Measurements from ENCODE around the gene ACER2. TPM values are rescaled to one million over a fixed set of nuclear protein-coding genes. Genes with fewer than 3 reads are reported as not detected.
"Not testable (repeated sequence)": the region's sequence is repeated elsewhere in the genome, so short reads cannot be mapped to it uniquely, and the experiment has no call there.

The ACER2 gene
- total RNA-seq, 2 experiments from 2014 or later, result 1.5 to 1.6 TPM

GRCh38 chr9:19409401-19410194 is 789 bp downstream of the ACER2 start:
- ChIA-PET CTCF (interaction anchor here (0.6 to 1.6 kb wide), 3 partner anchors 30 to 365 kb away, joined by 3 to 4 read pairs (median 3); no protein-coding TSS in a partner anchor), POLR2A (interaction anchor here (1.2 to 1.3 kb wide), 2 partner anchors 30 to 34 kb away, joined by 3 to 4 read pairs; partner anchors contain the start of gene RPS6)
- H3K4me1 Mint-ChIP-seq, result peaks cover 6% of the 10 kb centered on the region

GRCh38 chr9:19410195-19410503 is 1.3 kb downstream of the ACER2 start:
- Mint-ChIP-seq H3K36me3 (ENCODE audit: low read depth) (no peaks in the 10 kb centered on the region), H3K4me3 (peak overlapping the region; percentile 89), H3K4me1 (peaks cover 6% of the 10 kb centered on the region), H3K9me3 (ENCODE audit: low read depth) (no peaks in the 10 kb centered on the region), H3K27me3 (no peaks in the 10 kb centered on the region), H3K27ac (no peak overlapping the region)
- CTCF ChIA-PET, result interaction anchor here (1.6 kb wide), 1 partner anchor 29 kb away, joined by 4 read pairs; no protein-coding TSS in a partner anchor
- DNase-seq (no peak), ATAC-seq (no peak)
- intact Hi-C loops (cut with DNase I, micrococcal nuclease), result no loop called here
- POLR2A ChIA-PET, result interaction anchor here (1.3 kb wide), 1 partner anchor 31 kb away, joined by 4 read pairs; the partner anchor contains the start of gene RPS6

More at GRCh38 chr9:19409401-19410194, 789 bp downstream of the ACER2 start:
- Mint-ChIP-seq H3K27me3 (no peaks in the 10 kb centered on the region), H3K27ac (peak overlapping the region; percentile 68), H3K36me3 (ENCODE audit: low read depth) (no peaks in the 10 kb centered on the region), H3K9me3 (ENCODE audit: low read depth) (no peaks in the 10 kb centered on the region), H3K4me3 (peak overlapping the region; percentile 89)
- DNase-seq, result peak; percentile 24
- intact Hi-C loops (cut with DNase I, micrococcal nuclease), result no loop called here
- no peak for ATAC-seq

- Mint-ChIP-seq H3K27ac (no peak overlapping the region), H3K36me3 (ENCODE audit: low read depth) (no peaks in the 10 kb centered on the region), H3K4me3 (no peak overlapping the region), H3K4me1 (peaks cover 6% of the 10 kb centered on the region), H3K9me3 (ENCODE audit: low read depth) (no peaks in the 10 kb centered on the region), H3K27me3 (no peaks in the 10 kb centered on the region)
- intact Hi-C loops (cut with DNase I, micrococcal nuclease), result no loop called here
- ATAC-seq (no peak), DNase-seq (no peak)
- CTCF ChIA-PET, result interaction anchor here (0.6 to 1.2 kb wide), 2 partner anchors 40 to 114 kb away, joined by 3 read pairs; no protein-coding TSS in a partner anchor
- POLR2A ChIA-PET, result interaction anchor here (1.3 kb wide), 1 partner anchor 31 kb away, joined by 4 read pairs; the partner anchor contains the start of gene RPS6
These were observed 1.8 kb downstream of the ACER2 start for GRCh38 chr9:19410594-19410993.

- Mint-ChIP-seq H3K36me3 (ENCODE audit: low read depth) (no peaks in the 10 kb centered on the region), H3K4me3 (no peak overlapping the region), H3K27me3 (no peaks in the 10 kb centered on the region), H3K27ac (no peak overlapping the region), H3K9me3 (ENCODE audit: low read depth) (no peaks in the 10 kb centered on the region), H3K4me1 (peaks cover 6% of the 10 kb centered on the region)
- DNase-seq (no peak), ATAC-seq (no peak)
- intact Hi-C loops (cut with DNase I, micrococcal nuclease), result no loop called here
- CTCF ChIA-PET, result interaction anchor here (0.7 to 1.2 kb wide), 3 partner anchors 20 to 115 kb away, joined by 3 to 4 read pairs (median 3); no protein-coding TSS in a partner anchor
- POLR2A ChIA-PET, result interaction anchor here (1.3 kb wide), 1 partner anchor 32 kb away, joined by 4 read pairs; the partner anchor contains the start of gene RPS6
These were observed 2.5 kb downstream of the ACER2 start for GRCh38 chr9:19411316-19411715.

- CTCF ChIA-PET, result interaction anchor here (0.6 to 0.7 kb wide), 2 partner anchors 51 to 315 kb away, joined by 3 read pairs; no protein-coding TSS in a partner anchor
- POLR2A ChIA-PET; intact Hi-C loops (cut with DNase I, micrococcal nuclease): not testable (repeated sequence)
These were observed 4.6 kb downstream of the ACER2 start for GRCh38 chr9:19413456-19413855.

DNA sequence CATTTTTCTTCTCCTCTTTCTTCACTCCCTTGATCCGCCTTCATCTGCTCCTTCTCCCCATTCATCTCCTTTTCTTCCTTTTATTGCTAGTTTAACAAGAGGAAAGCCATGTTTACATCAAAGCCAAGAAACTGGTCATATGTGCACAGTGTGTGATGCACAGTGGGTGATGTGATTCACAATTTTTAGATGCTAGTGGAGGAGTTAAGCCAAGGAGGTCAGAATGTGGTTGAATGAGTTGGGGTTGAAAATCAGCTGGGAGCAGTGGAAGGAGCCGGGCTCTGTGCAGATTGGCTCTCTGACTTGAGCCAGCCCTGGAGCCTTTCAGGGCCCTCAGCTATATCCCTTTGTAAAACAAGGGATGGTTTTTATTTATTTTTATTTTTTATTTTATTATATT is 7.3 kb downstream of the ACER2 start:
- Mint-ChIP-seq H3K27ac (no peak overlapping the region), H3K36me3 (ENCODE audit: low read depth) (peaks cover 8% of the 10 kb centered on the region), H3K4me1 (no peaks in the 10 kb centered on the region), H3K9me3 (ENCODE audit: low read depth) (no peaks in the 10 kb centered on the region), H3K4me3 (no peak overlapping the region), H3K27me3 (no peaks in the 10 kb centered on the region)
- ATAC-seq (no peak), DNase-seq (no peak)
- intact Hi-C loops (cut with DNase I, micrococcal nuclease), result no loop called here
- CTCF ChIA-PET, result interaction anchor here (0.6 kb wide), 1 partner anchor 9 kb away, joined by 3 read pairs; no protein-coding TSS in a partner anchor
- POLR2A ChIA-PET, result no interaction called here

More at GRCh38 chr9:19413456-19413855, 4.6 kb downstream of the ACER2 start:
- not testable (repeated sequence) for ATAC-seq; H3K27ac Mint-ChIP-seq; H3K4me3 Mint-ChIP-seq; H3K27me3 Mint-ChIP-seq; H3K9me3 Mint-ChIP-seq (ENCODE audit: low read depth); H3K4me1 Mint-ChIP-seq; H3K36me3 Mint-ChIP-seq (ENCODE audit: low read depth); DNase-seq

GRCh38 chr9:19420877-19421276 is 12.1 kb downstream of the ACER2 start:
- Mint-ChIP-seq H3K4me3 (no peak overlapping the region), H3K4me1 (no peaks in the 10 kb centered on the region), H3K9me3 (ENCODE audit: low read depth) (no peaks in the 10 kb centered on the region), H3K27ac (no peak overlapping the region), H3K27me3 (no peaks in the 10 kb centered on the region), H3K36me3 (ENCODE audit: low read depth) (peaks cover 9% of the 10 kb centered on the region)
- DNase-seq (no peak), ATAC-seq (no peak)
- ChIA-PET POLR2A (no interaction called here), CTCF (interaction anchor here (0.6 to 1.8 kb wide), 2 partner anchors 36 to 247 kb away, joined by 4 read pairs; no protein-coding TSS in a partner anchor)
- intact Hi-C loops (cut with DNase I, micrococcal nuclease), result no loop called here

DNA sequence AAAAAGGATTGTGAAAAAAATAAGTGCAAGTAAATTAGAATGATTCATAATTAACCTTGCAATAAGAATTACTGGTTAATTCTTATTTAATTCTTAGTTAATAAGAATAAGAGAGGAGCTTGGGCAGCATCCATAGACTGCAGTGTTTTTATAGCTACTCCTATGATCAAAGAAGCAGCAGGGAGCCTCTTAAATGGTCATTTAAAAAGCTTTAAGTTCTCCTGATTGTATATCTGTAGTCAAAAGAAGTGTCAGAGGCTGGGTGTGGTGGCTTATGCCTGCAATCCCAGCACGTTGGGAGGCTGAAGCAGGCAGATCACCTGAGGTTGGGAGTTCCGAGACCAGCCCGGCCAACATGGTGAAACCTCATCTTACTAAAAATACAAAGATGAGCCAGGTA is 14.4 kb downstream of the ACER2 start:
- no peak for DNase-seq

GRCh38 chr9:19424176-19424779 is 15.5 kb downstream of the ACER2 start:
- ChIA-PET CTCF (interaction anchor here (0.6 kb wide), 1 partner anchor 120 kb away, joined by 3 read pairs; no protein-coding TSS in a partner anchor), POLR2A (no interaction called here)
- Mint-ChIP-seq H3K27me3 (no peaks in the 10 kb centered on the region), H3K4me1 (no peaks in the 10 kb centered on the region), H3K4me3 (no peak overlapping the region), H3K36me3 (ENCODE audit: low read depth) (peaks cover 5% of the 10 kb centered on the region), H3K9me3 (ENCODE audit: low read depth) (no peaks in the 10 kb centered on the region), H3K27ac (no peak overlapping the region)
- intact Hi-C loops (cut with DNase I, micrococcal nuclease), result no loop called here
- ATAC-seq, result no peak
- DNase-seq, result no peak

More for the DNA sequence above, 14.4 kb downstream of the ACER2 start:
- Mint-ChIP-seq H3K27me3 (no peaks in the 10 kb centered on the region), H3K9me3 (ENCODE audit: low read depth) (no peaks in the 10 kb centered on the region), H3K4me1 (no peaks in the 10 kb centered on the region), H3K27ac (no peak overlapping the region), H3K4me3 (no peak overlapping the region), H3K36me3 (ENCODE audit: low read depth) (peaks cover 8% of the 10 kb centered on the region)
- ATAC-seq, result no peak
- intact Hi-C loops (cut with DNase I, micrococcal nuclease), result no loop called here
- ChIA-PET POLR2A (no interaction called here), CTCF (interaction anchor here (0.6 to 1.3 kb wide), 6 partner anchors 12 to 654 kb away, joined by 3 to 7 read pairs (median 3); no protein-coding TSS in a partner anchor)

DNA sequence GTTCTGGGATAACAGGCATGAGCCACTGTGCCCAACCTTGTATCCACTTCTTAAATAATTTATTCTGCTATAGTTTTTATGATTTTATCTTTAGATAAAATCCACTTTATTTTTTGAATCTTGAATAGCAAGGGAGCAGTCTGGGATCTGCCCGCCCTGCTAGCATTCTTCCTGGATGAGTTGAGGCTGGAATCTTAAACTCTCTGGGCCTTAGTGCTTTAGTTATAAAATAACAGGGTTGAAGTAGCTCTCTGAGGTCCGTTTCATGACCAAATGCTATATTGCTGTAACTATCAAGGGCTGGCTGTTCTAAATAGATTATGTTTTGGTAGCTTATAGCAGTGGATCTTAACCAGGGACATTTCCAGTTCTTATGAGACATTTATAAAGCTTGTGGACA is 20.8 kb downstream of the ACER2 start:
- no peak overlapping the region for H3K27ac Mint-ChIP-seq
- H3K27me3 Mint-ChIP-seq, result no peaks in the 10 kb centered on the region
- DNase-seq (no peak), ATAC-seq (no peak)
- ChIA-PET CTCF (interaction anchor here (1.4 kb wide), 2 partner anchors 27 to 35 kb away, joined by 4 to 7 read pairs; no protein-coding TSS in a partner anchor), POLR2A (no interaction called here)
- H3K4me1 Mint-ChIP-seq, result no peaks in the 10 kb centered on the region
- intact Hi-C loops (cut with DNase I, micrococcal nuclease), result no loop called here
- no peaks in the 10 kb centered on the region for H3K9me3 Mint-ChIP-seq (ENCODE audit: low read depth)
- H3K36me3 Mint-ChIP-seq (ENCODE audit: low read depth), result peaks cover 7% of the 10 kb centered on the region
- H3K4me3 Mint-ChIP-seq, result no peak overlapping the region

DNA sequence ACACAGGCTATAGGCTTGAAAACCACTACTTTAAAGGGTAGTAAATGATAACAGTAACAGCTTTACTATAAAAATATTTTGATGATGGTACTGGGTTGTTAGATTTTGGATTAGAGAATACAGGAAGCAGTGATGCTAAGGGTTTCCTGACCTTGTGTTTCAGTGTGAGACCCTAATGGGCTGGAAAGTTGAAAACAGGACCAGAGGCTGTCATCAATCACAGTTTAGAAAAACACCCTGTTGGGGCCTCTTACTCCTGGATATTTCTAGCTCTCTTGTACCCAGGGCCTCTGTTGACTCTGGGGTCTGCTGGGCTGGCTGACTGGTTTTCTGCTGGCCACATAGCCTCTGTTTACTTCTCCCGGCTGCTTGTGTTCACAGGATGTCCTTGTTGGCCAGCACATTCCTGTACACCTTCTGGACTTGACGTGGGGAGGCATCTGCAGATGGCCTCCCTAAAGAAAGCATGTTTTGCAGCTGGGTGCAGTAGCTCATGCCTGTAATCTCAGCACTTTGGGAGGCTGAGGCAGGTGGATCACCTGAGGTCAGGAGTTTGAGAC is 21.5 kb downstream of the ACER2 start:
- Mint-ChIP-seq H3K36me3 (ENCODE audit: low read depth) (peaks cover 7% of the 10 kb centered on the region), H3K4me3 (no peak overlapping the region), H3K4me1 (no peaks in the 10 kb centered on the region), H3K27me3 (no peaks in the 10 kb centered on the region), H3K9me3 (ENCODE audit: low read depth) (no peaks in the 10 kb centered on the region), H3K27ac (no peak overlapping the region)
- DNase-seq (no peak), ATAC-seq (no peak)
- ChIA-PET CTCF (interaction anchor here (1.4 kb wide), 2 partner anchors 27 to 34 kb away, joined by 4 to 7 read pairs; no protein-coding TSS in a partner anchor), POLR2A (no interaction called here)
- intact Hi-C loops (cut with DNase I, micrococcal nuclease), result no loop called here
